ENCODE results near the gene PLCE1. TPM values are rescaled to one million over a fixed set of nuclear protein-coding genes. Genes with fewer than 3 reads are reported as not detected.

PLCE1 gene
- total and polyA plus RNA-seq, 2 of the 8 experiments (the other 6 are each of a cell fraction or from before 2014, with no cell fraction given) = 0.05 to 0.06 TPM

DNA sequence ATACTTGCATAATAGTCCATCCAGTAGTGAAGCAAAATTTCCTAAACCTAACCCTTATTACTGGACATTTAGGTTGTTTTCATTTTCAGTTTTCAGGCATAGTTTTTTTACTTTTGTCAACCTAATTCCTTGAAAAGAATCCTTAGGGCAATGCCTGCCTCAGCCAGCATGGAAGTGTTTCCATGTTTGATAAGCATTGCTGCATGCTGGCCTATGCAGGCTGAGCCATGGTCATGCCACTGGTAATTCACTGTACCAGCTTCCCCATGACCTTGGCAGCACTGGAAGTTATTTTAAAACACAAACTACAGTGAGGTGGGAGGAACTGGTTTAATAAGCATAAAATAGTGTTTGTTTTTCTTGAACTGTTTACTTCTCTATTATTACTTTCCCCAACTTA lies 27.8 kb upstream of the PLCE1 start:
- POLR2A ChIA-PET (ENCODE audit: partially characterized antibody) = no interaction called here
- H3K79me2 ChIP-seq (ENCODE audit: control insufficient read depth in 1 of 2, insufficient read depth in 2 of 2, low read length in 2 of 2) = no peaks in the 10 kb centered on the region
- H4K91ac ChIP-seq (replicated peaks; ENCODE audit: insufficient read length, low read length) = no peak overlapping the region
- H3K79me1 ChIP-seq (ENCODE audit: low read depth, low read length) = no peaks in the 10 kb centered on the region
- H2AK5ac ChIP-seq (ENCODE audit: low read depth, low read length) = no peak overlapping the region
- H3K23me2 ChIP-seq (ENCODE audit: low read depth, low read length) = no peaks in the 10 kb centered on the region
- no peaks in the 10 kb centered on the region for H3K27me3 ChIP-seq (replicated peaks in 1 of 4; ENCODE audit: control insufficient read depth in 3 of 4, extremely low read depth in 1 of 4, insufficient read depth in 3 of 4, low read length in 3 of 4)
- no peak for TF ChIP-seq RAD21 (IDR thresholded peaks at IDR 0.05 in 1 of 2, conservative IDR thresholded peaks at IDR 0.05 in 1 of 2; ENCODE audit: low read depth in 2 of 2, low read length in 2 of 2)
- no peak for TF ChIP-seq YY1 (IDR thresholded peaks at IDR 0.05; ENCODE audit: low read depth, low read length)
- no peak for TF ChIP-seq EZH2 (IDR thresholded peaks at IDR 0.05; ENCODE audit: low read depth, low read length, severe bottlenecking)
- TF ChIP-seq MAFK (IDR thresholded peaks at IDR 0.05; ENCODE audit: low read depth, low read length) = no peak
- no peak for TF ChIP-seq GABPA (IDR thresholded peaks at IDR 0.05; ENCODE audit: borderline replicate concordance, insufficient read depth, low read length)
- TF ChIP-seq NANOG (IDR thresholded peaks at IDR 0.05; ENCODE audit: insufficient read depth, low read depth, low read length, poor library complexity, severe bottlenecking) = no peak
- FAIRE-seq (no peak), DNase-seq (ENCODE audit: low read depth in 1 of 2, low spot score in 2 of 2) (no peak)
- peaks cover 0 to 16% of the 10 kb centered on the region in 2 experiments; a peak in 2 of 4 replicates for H3K9me3 ChIP-seq (ENCODE audit: insufficient read depth in 2 of 2, low read depth in 1 of 2, low read length in 1 of 2)
- no peak overlapping the region for H3K18ac ChIP-seq (ENCODE audit: extremely low read depth, low read length)
- H3K56ac ChIP-seq (replicated peaks; ENCODE audit: insufficient read length, low read depth, low read length) = no peak overlapping the region
- no peak overlapping the region for H3K27ac ChIP-seq (ENCODE audit: low read depth, low read length)
- H2BK120ac ChIP-seq (replicated peaks; ENCODE audit: low read depth, low read length) = no peak overlapping the region
- no peaks in the 10 kb centered on the region for H3K36me3 ChIP-seq (ENCODE audit: control insufficient read depth in 2 of 4, insufficient read depth in 4 of 4, low read length in 3 of 4)
- H3K4me3 ChIP-seq (ENCODE audit: extremely low read depth in 1 of 4, insufficient read depth in 2 of 4, low read depth in 3 of 4, low read length in 4 of 4) = no peak overlapping the region
- no peak overlapping the region for H2BK15ac ChIP-seq (ENCODE audit: low read length)
- no peak overlapping the region for H4K5ac ChIP-seq (ENCODE audit: insufficient read length, low read depth, low read length)
- no peak overlapping the region for H4K8ac ChIP-seq (ENCODE audit: extremely low read depth, insufficient read depth, low read length)
- H4K20me1 ChIP-seq (replicated peaks in 1 of 2; ENCODE audit: control insufficient read depth in 1 of 2, insufficient read depth in 2 of 2, low read length in 2 of 2) = no peaks in the 10 kb centered on the region
- no peak overlapping the region for H2BK12ac ChIP-seq (ENCODE audit: low read depth, low read length)
- H3K4me1 ChIP-seq (replicated peaks in 1 of 4; ENCODE audit: control insufficient read depth in 3 of 4, insufficient read depth in 4 of 4, low read length in 3 of 4) = no peaks in the 10 kb centered on the region
- H3K23ac ChIP-seq (ENCODE audit: insufficient read length) = no peak overlapping the region
- no peak overlapping the region for H3K4ac ChIP-seq (replicated peaks; ENCODE audit: insufficient read length, low read depth, low read length)
- H2BK5ac ChIP-seq (ENCODE audit: low read depth, low read length) = no peak overlapping the region
- CTCF ChIA-PET (ENCODE audit: partially characterized antibody) = no interaction called here
- no peak overlapping the region for H2BK20ac ChIP-seq (ENCODE audit: low read length)
- H3K4me2 ChIP-seq (ENCODE audit: insufficient read depth in 1 of 2, low read depth in 2 of 2, low read length in 2 of 2) = no peak overlapping the region
- H2AFZ ChIP-seq (ENCODE audit: low read length) = no peak overlapping the region
- H3K14ac ChIP-seq (ENCODE audit: insufficient read length) = no peak overlapping the region
- no peak overlapping the region for H3K9ac ChIP-seq (replicated peaks in 1 of 4; ENCODE audit: extremely low read depth in 1 of 4, low read depth in 3 of 4, low read length in 3 of 4)

Data from H1 (cell line).